GM18951 (cell line): Measurements from ENCODE around the gene PRKG1.

Experiments used
- POLR2A ChIP-seq: IDR thresholded peaks from 4 replicates; pipeline ENCODE4 v1.6.1; 2011; ENCODE audit warnings: mild to moderate bottlenecking; ENCODE audit not compliant: insufficient read length, insufficient read depth; ENCODE audit errors: extremely low read depth
- in situ Hi-C: fragments of 300-500 bp; cut with MboI; formaldehyde crosslinking; loops from one replicate; pipeline ENCODE4 v1.12.0; 2022; ENCODE audit warnings: low sequenced_read_pairs, mixed read lengths, inconsistent platforms; ENCODE audit not compliant: unreplicated experiment

PRKG1 gene

GRCh38 chr10:51765284-51765971 lies 691.1 kb downstream of the PRKG1 start:
- in situ Hi-C loops: no loop called here
- no peak for TF ChIP-seq POLR2A

- no peak for TF ChIP-seq POLR2A
- in situ Hi-C loops: no loop called here
These were observed 692.3 kb downstream of the PRKG1 start for GRCh38 chr10:51766423-51767102.

- in situ Hi-C loops: no loop called here
- TF ChIP-seq POLR2A: no peak
These were observed 692.9 kb downstream of the PRKG1 start for GRCh38 chr10:51767103-51767763.

- no peak for TF ChIP-seq POLR2A
- in situ Hi-C loops: no loop called here
These were observed 694.7 kb downstream of the PRKG1 start for GRCh38 chr10:51768886-51769465.

- TF ChIP-seq POLR2A: no peak
These were observed 696.4 kb downstream of the PRKG1 start for GRCh38 chr10:51770709-51771108.

GRCh38 chr10:51772387-51772786 lies 698.1 kb downstream of the PRKG1 start:
- TF ChIP-seq POLR2A: no peak

More at GRCh38 chr10:51770709-51771108, 696.4 kb downstream of the PRKG1 start:
- in situ Hi-C loops: no loop called here

GRCh38 chr10:51773681-51774080 lies 699.4 kb downstream of the PRKG1 start:
- in situ Hi-C loops: no loop called here
- TF ChIP-seq POLR2A: no peak

More at GRCh38 chr10:51772387-51772786, 698.1 kb downstream of the PRKG1 start:
- in situ Hi-C loops: no loop called here

- in situ Hi-C loops: no loop called here
- no peak for TF ChIP-seq POLR2A
These were observed 709.7 kb downstream of the PRKG1 start for GRCh38 chr10:51783941-51784340.

- TF ChIP-seq POLR2A: no peak
- in situ Hi-C loops: no loop called here
These were observed 711.9 kb downstream of the PRKG1 start for GRCh38 chr10:51786016-51786683.

GRCh38 chr10:51786684-51787035 lies 712.4 kb downstream of the PRKG1 start:
- in situ Hi-C loops: no loop called here
- no peak for TF ChIP-seq POLR2A

- TF ChIP-seq POLR2A: no peak
- in situ Hi-C loops: no loop called here
These were observed 714.0 kb downstream of the PRKG1 start for GRCh38 chr10:51788273-51788672.

- TF ChIP-seq POLR2A: no peak
- in situ Hi-C loops: no loop called here
These were observed 714.8 kb downstream of the PRKG1 start for GRCh38 chr10:51789118-51789517.

GRCh38 chr10:51789903-51790302 lies 715.6 kb downstream of the PRKG1 start:
- no peak for TF ChIP-seq POLR2A
- in situ Hi-C loops: no loop called here
